Measurements from ENCODE around the gene RBM45. TPM values are rescaled to one million over a fixed set of nuclear protein-coding genes. Genes with fewer than 3 reads are reported as not detected.
"Not testable (repeated sequence)": the region's sequence is repeated elsewhere in the genome, so short reads cannot be mapped to it uniquely, and the experiment has no call there.

Gene RBM45
- total and polyA plus RNA-seq, 8 donors, result 5.0 to 9.4 (median 6.6) TPM

- FAIRE-seq (no peak), ATAC-seq (no peak), DNase-seq (no peak)
- H3K27ac ChIP-seq, result no peak overlapping the region
- intact Hi-C loops (cut with DNase I), result no loop called here
- no peaks in the 10 kb centered on the region for H3K4me1 ChIP-seq
- no peak for TF ChIP-seq CTCF (IDR thresholded peaks at IDR 0.05)
- H3K27me3 ChIP-seq, result peaks cover 0 to 6% (median 3%) of the 10 kb centered on the region in 4 donors
- no peaks in the 10 kb centered on the region for H3K36me3 ChIP-seq
- 64 to 67% methylated on average over 5 of the region's 5 CpGs for WGBS, 2 donors
- no peak overlapping the region for H3K4me3 ChIP-seq
- no peaks in the 10 kb centered on the region for H3K9me3 ChIP-seq
These were observed 30.2 kb downstream of the RBM45 start for GRCh38 chr2:178142274-178143065.

GRCh38 chr2:178143481-178143880, 31.2 kb downstream of the RBM45 start:
- FAIRE-seq (no peak), ATAC-seq (no peak), DNase-seq (no peak)
- Histone ChIP-seq H3K27me3 (peaks cover 0 to 6% (median 3%) of the 10 kb centered on the region in 4 donors), H3K4me3 (no peak overlapping the region), H3K27ac (no peak overlapping the region), H3K9me3 (no peaks in the 10 kb centered on the region), H3K36me3 (no peaks in the 10 kb centered on the region), H3K4me1 (no peaks in the 10 kb centered on the region)
- intact Hi-C loops (cut with DNase I), result no loop called here
- TF ChIP-seq CTCF (IDR thresholded peaks at IDR 0.05), result no peak

GRCh38 chr2:178152033-178152432, 39.8 kb downstream of the RBM45 start:
- no peak for TF ChIP-seq CTCF (IDR thresholded peaks at IDR 0.05)
- H3K9me3 ChIP-seq, result no peaks in the 10 kb centered on the region
- intact Hi-C loops (cut with DNase I), result no loop called here
- H3K27ac ChIP-seq, result no peak overlapping the region
- DNase-seq (peak in 1 of 6 donors; percentile 27), ATAC-seq (peak; percentile 75 to 96 (median 90)), FAIRE-seq (no peak)
- H3K36me3 ChIP-seq, result no peaks in the 10 kb centered on the region
- WGBS, 2 donors, result 1 to 5% methylated on average over 3 of the region's 3 CpGs
- H3K27me3 ChIP-seq, result peaks cover 0 to 1% (median 0%) of the 10 kb centered on the region in 4 donors
- no peak overlapping the region for H3K4me3 ChIP-seq
- H3K4me1 ChIP-seq, result peaks cover 10 to 15% (median 13%) of the 10 kb centered on the region in 3 donors

DNA sequence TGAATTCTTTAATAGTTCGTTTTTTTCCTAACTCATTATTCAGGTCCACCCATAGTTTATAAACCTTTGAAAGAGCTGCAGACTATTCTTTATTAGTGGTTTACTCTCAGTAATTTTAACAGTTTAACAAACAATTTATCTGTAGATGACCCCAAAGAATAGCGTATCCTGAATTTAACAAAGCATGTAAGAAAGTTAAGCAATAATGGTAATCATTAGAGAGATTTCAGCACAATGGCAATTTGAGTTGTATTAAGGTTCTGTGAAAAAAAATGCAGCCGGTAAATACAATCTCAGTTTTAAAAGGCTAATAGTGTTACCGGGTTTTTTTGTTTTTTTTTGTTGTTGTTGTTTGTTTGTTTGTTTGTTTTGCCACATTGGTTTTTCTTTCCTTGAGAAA, 40.3 kb downstream of the RBM45 start:
- no peak for TF ChIP-seq CTCF (IDR thresholded peaks at IDR 0.05)
- ATAC-seq, result no peak
- no peaks in the 10 kb centered on the region for H3K36me3 ChIP-seq
- 47 to 53% methylated on average over 4 of the region's 4 CpGs for WGBS, 2 donors
- H3K9me3 ChIP-seq, result no peaks in the 10 kb centered on the region
- no peak overlapping the region for H3K27ac ChIP-seq
- H3K27me3 ChIP-seq, result no peaks in the 10 kb centered on the region
- no peak for DNase-seq
- peaks cover 10 to 15% (median 13%) of the 10 kb centered on the region in 3 donors for H3K4me1 ChIP-seq
- FAIRE-seq, result no peak
- intact Hi-C loops (cut with DNase I), result no loop called here
- no peak overlapping the region for H3K4me3 ChIP-seq

- Histone ChIP-seq H3K4me3 (no peak overlapping the region), H3K4me1 (peaks cover 10 to 15% (median 13%) of the 10 kb centered on the region in 3 donors), H3K9me3 (no peaks in the 10 kb centered on the region), H3K27ac (no peak overlapping the region), H3K27me3 (no peaks in the 10 kb centered on the region), H3K36me3 (no peaks in the 10 kb centered on the region)
- FAIRE-seq (no peak), DNase-seq (no peak), ATAC-seq (peak in 2 of 4 donors; percentile 33 to 40)
- no peak for TF ChIP-seq CTCF (IDR thresholded peaks at IDR 0.05)
- WGBS, 2 donors, result 0% methylated on average over 1 of the region's 1 CpG
- intact Hi-C loops (cut with DNase I), result no loop called here
These were observed 40.7 kb downstream of the RBM45 start for GRCh38 chr2:178152977-178153376.

DNA sequence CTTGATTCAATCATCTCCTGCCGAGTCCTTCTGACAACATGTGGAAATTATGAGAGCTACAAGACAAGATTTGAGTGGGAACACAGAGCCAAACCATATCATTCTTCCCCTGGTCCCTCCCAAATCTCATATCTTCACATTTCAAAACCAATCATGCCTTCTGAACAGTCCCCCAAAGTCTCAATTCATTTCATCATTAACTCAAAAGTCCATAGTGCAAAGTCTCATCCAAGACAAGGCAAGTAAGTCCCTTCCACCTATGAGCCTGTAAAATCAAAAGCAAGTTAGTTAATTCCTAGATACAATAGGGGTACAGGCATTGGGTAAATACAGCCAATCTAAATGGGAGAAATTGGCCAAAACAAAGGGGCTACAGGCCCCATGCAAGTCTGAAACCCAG, 41.6 kb downstream of the RBM45 start:
- ATAC-seq; H3K27me3 ChIP-seq; H3K9me3 ChIP-seq; intact Hi-C loops (cut with DNase I); H3K36me3 ChIP-seq; DNase-seq; H3K4me3 ChIP-seq; H3K27ac ChIP-seq; FAIRE-seq: not testable (repeated sequence)
- peaks cover 10 to 15% (median 13%) of the 10 kb centered on the region in 3 donors for H3K4me1 ChIP-seq
- 94 to 95% methylated on average over 1 of the region's 1 CpG for WGBS, 2 donors

Data from pancreas (tissue), 10 donors.